SU-DHL-6 (cell line): ENCODE measurements around the gene ACBD6.
"Not testable (repeated sequence)": the region's sequence is repeated elsewhere in the genome, so short reads cannot be mapped to it uniquely, and the experiment has no call there.

Source experiments
- H2AFZ ChIP-seq: fragments of 200-600 bp; sonication (generic); 2 replicates; pipeline ENCODE4 v1.6.1; 2014; ENCODE audit warnings: low read depth, mild to moderate bottlenecking, moderate library complexity, mixed read lengths, antibody characterized with exemption, low read length; ENCODE audit not compliant: severe bottlenecking
- H3F3A ChIP-seq: fragments of 200-600 bp; shearing (Covaris generic); 2 replicates; pipeline ENCODE4 v1.6.0; 2016; ENCODE audit warnings: antibody characterized with exemption, mild to moderate bottlenecking; ENCODE audit not compliant: insufficient read depth
- H3K27ac ChIP-seq: fragments of 200-600 bp; sonication (generic); 2 replicates; pipeline ENCODE4 v1.5.1; 2016; ENCODE audit warnings: low read depth, mild to moderate bottlenecking, low read length, moderate library complexity, mixed read lengths
- H3K27me3 ChIP-seq: fragments of 200-600 bp; sonication (generic), shearing (Covaris generic); 2 replicates; pipeline ENCODE4 v1.6.0; 2014; ENCODE audit warnings: mild to moderate bottlenecking, low read length
- H3K36me3 ChIP-seq: fragments of 200-600 bp; sonication (generic); 2 replicates; pipeline ENCODE4 v1.6.1; 2014; ENCODE audit warnings: mild to moderate bottlenecking, low read length, mixed read lengths
- H3K4me2 ChIP-seq: fragments of 300-600, 200-600 bp; shearing (Covaris generic), sonication (generic); 2 replicates; pipeline ENCODE4 v1.6.0; 2014; ENCODE audit warnings: low read length, low read depth, mild to moderate bottlenecking; ENCODE audit not compliant: poor library complexity, severe bottlenecking
- H3K4me3 ChIP-seq: fragments of 200-600 bp; sonication (generic); 2 replicates; pipeline ENCODE4 v1.5.1; 2014; ENCODE audit warnings: antibody characterized with exemption, low read length, mild to moderate bottlenecking, mixed read lengths; ENCODE audit not compliant: insufficient read depth, poor library complexity, severe bottlenecking
- H3K79me2 ChIP-seq: fragments of 200-600 bp; sonication (generic); 2 replicates; pipeline ENCODE4 v1.6.1; 2014; ENCODE audit warnings: mild to moderate bottlenecking, low read length, moderate library complexity; ENCODE audit not compliant: insufficient read depth
- H3K9ac ChIP-seq: fragments of 200-600 bp; sonication (generic); 2 replicates; pipeline ENCODE4 v1.7.0; 2014; ENCODE audit warnings: mild to moderate bottlenecking, low read length
- H3K9me2 ChIP-seq: fragments of 200-600 bp; sonication (generic); replicated peaks from 2 replicates; pipeline ENCODE4 v1.6.1; 2014; ENCODE audit warnings: low read length; ENCODE audit not compliant: insufficient read depth
- H3K9me3 ChIP-seq: fragments of 200-600 bp; sonication (generic); 2 replicates; pipeline ENCODE4 v1.6.1; 2014; ENCODE audit warnings: low read length, mixed read lengths; ENCODE audit not compliant: insufficient read depth
- H4K20me1 ChIP-seq: fragments of 200-600 bp; sonication (generic); 2 replicates; pipeline ENCODE4 v1.6.1; 2014; ENCODE audit warnings: low read depth, mild to moderate bottlenecking, antibody characterized with exemption, low read length, moderate library complexity, mixed read lengths
- CTCF ChIP-seq: fragments of 200-600 bp; sonication (generic); IDR thresholded peaks from one replicate; pipeline ENCODE4 v1.5.1; 2017; ENCODE audit warnings: antibody characterized with exemption, mild to moderate bottlenecking, low read length, moderate library complexity; ENCODE audit not compliant: insufficient read depth, poor library complexity, severe bottlenecking
- EZH2phosphoT487 ChIP-seq: fragments of 200-600 bp; sonication (generic), shearing (Covaris generic); conservative IDR thresholded peaks from 2 replicates; pipeline ENCODE4 v1.6.1; 2018; ENCODE audit warnings: mild to moderate bottlenecking, antibody characterized with exemption, low read length, moderate library complexity, mixed read lengths

Gene ACBD6

GRCh38 chr1:180470031-180470430 is 32.3 kb downstream of the ACBD6 start:
- TF ChIP-seq CTCF (no peak), EZH2phosphoT487 (no peak)

GRCh38 chr1:180468311-180468710 is 34.1 kb downstream of the ACBD6 start:
- H2AFZ ChIP-seq, result no peak overlapping the region
- H3K9me3 ChIP-seq, result no peaks in the 10 kb centered on the region
- no peaks in the 10 kb centered on the region; the same call in 1 of the 2 replicates for H3K36me3 ChIP-seq
- H3K27ac ChIP-seq, result no peak overlapping the region
- H3K9ac ChIP-seq, result no peak overlapping the region
- peaks cover 40% of the 10 kb centered on the region for H3K79me2 ChIP-seq
- TF ChIP-seq EZH2phosphoT487, result no peak
- TF ChIP-seq CTCF, result no peak
- H4K20me1 ChIP-seq, result no peaks in the 10 kb centered on the region
- no peak overlapping the region for H3K4me3 ChIP-seq
- H3K27me3 ChIP-seq, result no peaks in the 10 kb centered on the region
- H3K4me2 ChIP-seq, result no peak overlapping the region
- H3F3A ChIP-seq, result no peaks in the 10 kb centered on the region
- H3K9me2 ChIP-seq, result no peaks in the 10 kb centered on the region

More at GRCh38 chr1:180470031-180470430, 32.3 kb downstream of the ACBD6 start:
- Histone ChIP-seq H3K27ac (no peak overlapping the region), H4K20me1 (no peaks in the 10 kb centered on the region), H2AFZ (no peak overlapping the region), H3K27me3 (no peaks in the 10 kb centered on the region), H3K36me3 (no peaks in the 10 kb centered on the region), H3K9me2 (no peaks in the 10 kb centered on the region), H3F3A (no peaks in the 10 kb centered on the region), H3K79me2 (peaks cover 27% of the 10 kb centered on the region), H3K4me3 (no peak overlapping the region), H3K9me3 (no peaks in the 10 kb centered on the region), H3K4me2 (no peak overlapping the region), H3K9ac (no peak overlapping the region)

GRCh38 chr1:180462102-180462501 is 40.3 kb downstream of the ACBD6 start:
- Histone ChIP-seq H3K9me3 (no peaks in the 10 kb centered on the region), H3K27me3 (no peaks in the 10 kb centered on the region), H3K4me2 (no peak overlapping the region), H3F3A (no peaks in the 10 kb centered on the region), H3K36me3 (no peaks in the 10 kb centered on the region; the same call in 1 of the 2 replicates), H3K79me2 (peaks cover 81% of the 10 kb centered on the region), H3K9me2 (no peaks in the 10 kb centered on the region), H3K27ac (no peak overlapping the region), H3K4me3 (no peak overlapping the region), H3K9ac (no peak overlapping the region), H2AFZ (no peak overlapping the region), H4K20me1 (0 out of 2 replicates have a peak, but pooled peaks cover 5% of the 10 kb centered on the region)
- TF ChIP-seq CTCF (no peak), EZH2phosphoT487 (no peak)

- not testable (repeated sequence) for H3K9me3 ChIP-seq
Measured at GRCh38 chr1:180461682-180462081, 40.7 kb downstream of the ACBD6 start.

More at GRCh38 chr1:180461682-180462081, 40.7 kb downstream of the ACBD6 start:
- H3K9ac ChIP-seq, H3K9me2 ChIP-seq, H3K36me3 ChIP-seq, H3K27me3 ChIP-seq, H2AFZ ChIP-seq, H4K20me1 ChIP-seq, H3K4me3 ChIP-seq, H3K4me2 ChIP-seq, H3K27ac ChIP-seq, H3F3A ChIP-seq: not testable (repeated sequence)
- peaks cover 81% of the 10 kb centered on the region for H3K79me2 ChIP-seq
